C4-2B (cell line): Measurements from ENCODE around the gene ZNF775.
A peak's percentile ranks its signal among the peaks of the same experiment; 100 is the strongest.

Experiments used
- H3K27ac ChIP-seq: fragments of 450-650 bp; 2 replicates; pipeline ENCODE4 v1.5.1; 2017
- CTCF ChIP-seq: fragments of 450-650 bp; conservative IDR thresholded peaks from 2 replicates; pipeline ENCODE4 v1.5.1; 2017; ENCODE audit warnings: mild to moderate bottlenecking
- ZFX ChIP-seq: fragments of 450-650 bp; IDR thresholded peaks from 2 replicates; pipeline ENCODE4 v1.6.1; 2017

The ZNF775 gene

GRCh38 chr7:150393325-150393724, 14.2 kb downstream of the ZNF775 start:
- no peak overlapping the region for H3K27ac ChIP-seq
- TF ChIP-seq ZFX = no peak
- no peak for TF ChIP-seq CTCF

- TF ChIP-seq ZFX = no peak
- TF ChIP-seq CTCF = no peak
- H3K27ac ChIP-seq = no peak overlapping the region
These were observed 17.3 kb downstream of the ZNF775 start for GRCh38 chr7:150396426-150396825.

GRCh38 chr7:150396851-150397260, 17.7 kb downstream of the ZNF775 start:
- H3K27ac ChIP-seq = no peak overlapping the region
- no peak for TF ChIP-seq ZFX
- no peak for TF ChIP-seq CTCF

GRCh38 chr7:150397346-150398107, 18.4 kb downstream of the ZNF775 start:
- no peak overlapping the region for H3K27ac ChIP-seq
- TF ChIP-seq CTCF = no peak
- no peak for TF ChIP-seq ZFX

GRCh38 chr7:150398108-150398964, 19.2 kb downstream of the ZNF775 start:
- TF ChIP-seq ZFX (no peak), CTCF (no peak)
- no peak overlapping the region for H3K27ac ChIP-seq

- no peak overlapping the region for H3K27ac ChIP-seq
- no peak for TF ChIP-seq CTCF
These were observed 19.8 kb downstream of the ZNF775 start for GRCh38 chr7:150398965-150399320.

GRCh38 chr7:150399421-150400007, 20.4 kb downstream of the ZNF775 start:
- H3K27ac ChIP-seq = peak overlapping the region; percentile 5; the same call in 1 of the 2 replicates
- TF ChIP-seq CTCF = no peak
- no peak for TF ChIP-seq ZFX
